K562 (cell line): ENCODE data around the gene PRKCE. TPM values are rescaled to one million over a fixed set of nuclear protein-coding genes. Genes with fewer than 3 reads are reported as not detected.

Experiments
- ATAC-seq: fragments of 200-7000 bp; cut with Tn5 transposase; 3 replicates; pipeline ENCODE4 v1.9.1; 2020; ENCODE audit warnings: moderate library complexity
- BruUV-seq: library from RNA; stranded (reverse); fragments of 400-500 nt; replicated peaks from 2 replicates; lab custom pipeline; 2021; lab: Mats Ljungman, UMichigan
- CTCF ChIA-PET: fragments of 300-600 bp; formaldehyde crosslinking; extraction: SDS; loops from one replicate; lab custom pipeline; 2021; ENCODE audit warnings: low intra/inter-chr PET ratio; lab: Yijun Ruan, JAX
- POLR2A ChIA-PET: fragments of 300-600, 350-650 bp; sonication (Branson Sonifier 250); formaldehyde crosslinking; extraction: SDS; loops from one replicate; lab custom pipeline; 2021; ENCODE audit warnings: antibody characterized with exemption, inconsistent platforms; lab: Yijun Ruan, JAX
- DNase-seq, 4 experiments: peaks; one replicate each; pipeline versions ENCODE4 v3.0.0 to v3.0.0-alpha.2; 2011 to 2018; ENCODE audit warnings: low spot score in 3 of 4, mixed read lengths in 3 of 4; ENCODE audit errors: extremely low read depth in 1 of 4
- FAIRE-seq: peaks from 2 replicates; lab custom pipeline; 2011; peaks lifted over from hg19 to GRCh38; lab: Jason Lieb, UNC
- H2AFZ ChIP-seq: 2 replicates; pipeline ENCODE4 v1.6.0; 2011; ENCODE audit warnings: low read depth, low read length, control low read depth, inconsistent platforms
- H3K27ac ChIP-seq: fragments of 200-600 bp; 3 replicates; pipeline ENCODE4 v1.8.0; 2011; ENCODE audit warnings: low read depth, mild to moderate bottlenecking, control low read depth, inconsistent platforms, low read length, moderate library complexity, mixed read lengths; ENCODE audit errors: extremely low read depth
- H3K27me3 ChIP-seq, 2 experiments: fragments of 300-600 bp in 1 of 2; 2 replicates in 1 of 2; 3 replicates in 1 of 2; pipeline versions ENCODE4 v1.6.0 to v1.8.0; 2011; ENCODE audit warnings: inconsistent platforms in 2 of 2, low read length in 2 of 2, mild to moderate bottlenecking in 1 of 2, mixed read lengths in 1 of 2, moderate library complexity in 1 of 2; ENCODE audit not compliant: control insufficient read depth in 2 of 2, insufficient read depth in 2 of 2
- H3K36me3 ChIP-seq: fragments of 300-600 bp; 3 replicates; pipeline ENCODE4 v1.8.0; 2011; ENCODE audit warnings: mild to moderate bottlenecking, low read length, inconsistent platforms; ENCODE audit not compliant: control insufficient read depth, insufficient read depth
- H3K4me1 ChIP-seq, 2 experiments: fragments of 200-600 bp in 1 of 2; replicated peaks in 1 of 2; 2 replicates in 1 of 2; 3 replicates in 1 of 2; pipeline versions ENCODE4 v1.5.1 to v1.8.0; 2011; ENCODE audit warnings: inconsistent platforms in 2 of 2, low read length in 2 of 2, mild to moderate bottlenecking in 1 of 2, mixed read lengths in 1 of 2, moderate library complexity in 1 of 2; ENCODE audit not compliant: control insufficient read depth in 2 of 2, insufficient read depth in 2 of 2
- H3K4me2 ChIP-seq: 2 replicates; pipeline ENCODE4 v1.6.1; 2011; ENCODE audit warnings: low read length, control low read depth, inconsistent platforms, mixed read lengths; ENCODE audit not compliant: insufficient read depth
- H3K4me3 ChIP-seq: fragments of 200-600 bp; sonication (generic), shearing (Covaris generic); 2 replicates; pipeline ENCODE4 v1.5.1; 2016; ENCODE audit warnings: control low read depth, inconsistent platforms
- H3K79me2 ChIP-seq: fragments of 200-600 bp; 3 replicates; pipeline ENCODE4 v1.8.0; 2011; ENCODE audit warnings: low read length, inconsistent platforms; ENCODE audit not compliant: control insufficient read depth, insufficient read depth
- H3K9ac ChIP-seq, 2 experiments: 2 replicates each; pipeline versions ENCODE4 v1.6.0 to v1.6.1; 2011; ENCODE audit warnings: low read depth in 2 of 2, low read length in 2 of 2, control low read depth in 1 of 2, inconsistent platforms in 1 of 2, mild to moderate bottlenecking in 1 of 2, mixed read lengths in 1 of 2; ENCODE audit not compliant: insufficient read depth in 1 of 2
- H3K9me1 ChIP-seq: one replicate; pipeline ENCODE4 v1.6.0; 2011; ENCODE audit warnings: inconsistent platforms, mild to moderate bottlenecking, low read length, moderate library complexity; ENCODE audit not compliant: control insufficient read depth, insufficient read depth
- H3K9me3 ChIP-seq: replicated peaks from 2 replicates; pipeline ENCODE4 v1.5.1; 2011; ENCODE audit warnings: low read depth, low read length, inconsistent platforms; ENCODE audit not compliant: control insufficient read depth, insufficient read depth
- H4K20me1 ChIP-seq: replicated peaks from 2 replicates; pipeline ENCODE4 v1.6.1; 2011; ENCODE audit warnings: low read length, inconsistent platforms, mixed read lengths; ENCODE audit not compliant: control insufficient read depth, insufficient read depth
- ARID2 ChIP-seq: fragments of 450-650 bp; IDR thresholded peaks from 2 replicates; pipeline ENCODE4 v1.6.1; 2017; ENCODE audit warnings: antibody characterized with exemption, mild to moderate bottlenecking
- ATF1 ChIP-seq, 2 experiments: fragments of 450-650 bp in 1 of 2; IDR thresholded peaks; 2 replicates each; pipeline ENCODE4 v1.6.1; 2016; ENCODE audit warnings: missing compliant biosample characterization in 1 of 2, missing genetic modification characterization in 1 of 2
- ESRRB ChIP-seq: fragments of 250-450 bp; sonication (Bioruptor Pico); IDR thresholded peaks from 2 replicates; pipeline ENCODE4 v1.5.0; 2020; ENCODE audit warnings: mild to moderate bottlenecking, moderate library complexity, borderline replicate concordance
- EZH2 ChIP-seq: IDR thresholded peaks from 2 replicates; pipeline ENCODE4 v1.6.1; 2012; ENCODE audit warnings: low read depth, mild to moderate bottlenecking, inconsistent platforms, low read length, borderline replicate concordance
- FUS ChIP-seq: fragments of 200-400 bp; formaldehyde crosslinking; optimal IDR thresholded peaks from 2 replicates; pipeline ENCODE3; 2017; ENCODE audit warnings: low read depth, low read length
- KHSRP ChIP-seq: fragments of 450-650 bp; IDR thresholded peaks from 2 replicates; pipeline ENCODE4 v1.6.1; 2017
- PCBP2 ChIP-seq: fragments of 200-400 bp; formaldehyde crosslinking; IDR thresholded peaks from 2 replicates; pipeline ENCODE4 v1.6.1; 2018; ENCODE audit warnings: low read length, low read depth, mild to moderate bottlenecking, moderate library complexity; ENCODE audit not compliant: poor library complexity, severe bottlenecking
- SAFB ChIP-seq: fragments of 200-400 bp; formaldehyde crosslinking; IDR thresholded peaks from 2 replicates; pipeline ENCODE4 v1.6.1; 2017; ENCODE audit warnings: low read depth, low read length, borderline replicate concordance
- SLC30A9 ChIP-seq: fragments of 250-450 bp; sonication (Bioruptor Pico); IDR thresholded peaks from 2 replicates; pipeline ENCODE4 v1.8.0; 2022; ENCODE audit warnings: mild to moderate bottlenecking, moderate library complexity
- XRCC4 ChIP-seq: IDR thresholded peaks from one replicate; pipeline ENCODE4 v1.6.1; 2011; ENCODE audit not compliant: insufficient read depth, insufficient read length; ENCODE audit errors: extremely low read depth
- ZNF146 ChIP-seq: IDR thresholded peaks from one replicate; pipeline ENCODE4 v1.6.1; 2018; ENCODE audit warnings: missing compliant biosample characterization; ENCODE audit not compliant: unreplicated experiment
- ZNF583 ChIP-seq: fragments of 250-450 bp; sonication (Bioruptor Pico); IDR thresholded peaks from 2 replicates; pipeline ENCODE4 v1.4.0; 2020
- ZNF668 ChIP-seq: fragments of 250-450 bp; sonication (Bioruptor Pico); IDR thresholded peaks from 2 replicates; pipeline ENCODE4 v1.8.0; 2022; ENCODE audit warnings: mild to moderate bottlenecking, inconsistent platforms
- ZNF699 ChIP-seq: fragments of 250-450 bp; sonication (Bioruptor Pico); IDR thresholded peaks from 2 replicates; pipeline ENCODE4 v1.8.0; 2021; ENCODE audit warnings: mild to moderate bottlenecking, moderate library complexity; ENCODE audit not compliant: insufficient replicate concordance
- ZNF778 ChIP-seq: fragments of 450-650 bp; formaldehyde crosslinking; IDR thresholded peaks from 2 replicates; pipeline ENCODE4 v1.4.0; 2020; ENCODE audit warnings: mild to moderate bottlenecking, moderate library complexity
- WGBS: fragments of 100-300 bp; shearing (Covaris generic); methylation state at CpG from one replicate; pipeline ENCODE4 v1.1.6; 2016; ENCODE audit warnings: low coverage, mixed read lengths; ENCODE audit not compliant: insufficient coverage; ENCODE audit errors: missing lambda C conversion rate; 5-methylcytosine and 5-hydroxymethylcytosine counted together
- in situ Hi-C: fragments of 300-500 bp; cut with MboI; formaldehyde crosslinking; loops from 4 replicates; pipeline ENCODE4 v1.15.0; 2018; ENCODE audit warnings: inconsistent platforms, mixed read lengths
- intact Hi-C: fragments of 100-400 bp; cut with micrococcal nuclease; formaldehyde crosslinking; loops from 2 replicates; pipeline ENCODE4 v1.14.2; 2022
- polyA plus RNA-seq, 8 experiments: library from polyadenylated mRNA; depleted of rRNA in 4 of 8; stranded (reverse) in 5 of 8; unstranded in 3 of 8; fragments of >200 nt; fragmentation: Nextera tagmentation in 2 of 8; fragmentation: Illumina TruSeq in 1 of 8; extraction: Ambion mirVana in 2 of 8; extraction: Trizol in 1 of 8; gene quantifications; 2 replicates each; pipeline versions ENCODE4 v1.2.1 to v1.2.3, GENCODE V29; 2011 to 2014; ENCODE audit warnings: inconsistent platforms in 1 of 8, missing spikeins in 1 of 8
- total RNA-seq, 7 experiments: library from RNA; depleted of rRNA in 6 of 7; stranded (reverse); fragments of >200 nt in 6 of 7; fragmentation: Illumina TruSeq in 2 of 7; extraction: Trizol in 2 of 7; gene quantifications; 2 replicates each; pipeline versions ENCODE4 v1.2.1 to v1.2.3, GENCODE V29; 2011 to 2021; ENCODE audit warnings: low replicate concordance in 1 of 7
- TF ChIP-seq, protein P1 (sequence below): fragments of 200-800 bp; sonication (Bioruptor generic); IDR thresholded peaks from 2 replicates; pipeline ENCODE4 v1.6.1; 2017; ENCODE audit warnings: missing genetic modification characterization, missing compliant biosample characterization
- TF ChIP-seq, protein P2 (sequence below): fragments of 250-450 bp; sonication (Bioruptor Pico); IDR thresholded peaks from 2 replicates; pipeline ENCODE4 v1.4.0; 2020; ENCODE audit warnings: mild to moderate bottlenecking, moderate library complexity, borderline replicate concordance

The PRKCE gene
- total and polyA plus RNA-seq, 9 of the 15 experiments (the other 6 are each of a cell fraction or from before 2014, with no cell fraction given) = 0.06 to 1.0 (median 0.22) TPM; not detected in 1

DNA sequence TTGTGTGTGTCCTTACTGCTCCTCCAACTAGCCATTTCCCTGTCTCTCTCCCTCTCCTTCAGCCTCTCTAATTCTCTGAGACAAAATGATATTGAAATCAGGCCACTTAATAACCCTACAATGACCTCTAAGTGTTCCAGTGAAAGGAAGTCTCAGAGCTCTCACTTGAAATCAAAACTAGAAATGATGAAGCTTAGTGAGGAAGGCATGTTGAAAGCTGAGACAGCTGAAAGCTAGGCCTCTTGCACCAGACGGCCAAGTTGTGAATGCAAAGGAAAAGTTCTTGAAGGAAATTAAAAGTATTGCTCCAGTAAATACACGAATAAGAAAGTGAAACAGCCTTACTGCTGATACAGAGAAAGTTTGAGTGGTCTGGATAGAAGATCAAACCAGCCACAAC is 72.9 kb downstream of the PRKCE start:
- 0% methylated on average over 2 of the region's 2 CpGs for WGBS
- Histone ChIP-seq H3K4me2 (no peak overlapping the region), H3K4me1 (no peaks in the 10 kb centered on the region), H3K36me3 (no peaks in the 10 kb centered on the region), H2AFZ (no peak overlapping the region), H4K20me1 (no peaks in the 10 kb centered on the region), H3K79me2 (no peaks in the 10 kb centered on the region), H3K9me3 (no peaks in the 10 kb centered on the region), H3K9ac (no peak overlapping the region), H3K27ac (no peak overlapping the region), H3K27me3 (peaks cover 9 to 20% of the 10 kb centered on the region in 2 experiments; a peak in 4 of 5 replicates), H3K9me1 (no peaks in the 10 kb centered on the region), H3K4me3 (no peak overlapping the region)
- no peak for ATAC-seq
- POLR2A ChIA-PET = no interaction called here
- FAIRE-seq = no peak
- no TSS peak for BruUV-seq
- no peak for DNase-seq
- intact Hi-C loops = no loop called here
- in situ Hi-C loops = no loop called here
- CTCF ChIA-PET = no interaction called here
- no peak for TF ChIP-seq FUS
- no peak for TF ChIP-seq ZNF778 (CRISPR knock-in tag)
- no peak for TF ChIP-seq PCBP2
- TF ChIP-seq, protein P1, sequence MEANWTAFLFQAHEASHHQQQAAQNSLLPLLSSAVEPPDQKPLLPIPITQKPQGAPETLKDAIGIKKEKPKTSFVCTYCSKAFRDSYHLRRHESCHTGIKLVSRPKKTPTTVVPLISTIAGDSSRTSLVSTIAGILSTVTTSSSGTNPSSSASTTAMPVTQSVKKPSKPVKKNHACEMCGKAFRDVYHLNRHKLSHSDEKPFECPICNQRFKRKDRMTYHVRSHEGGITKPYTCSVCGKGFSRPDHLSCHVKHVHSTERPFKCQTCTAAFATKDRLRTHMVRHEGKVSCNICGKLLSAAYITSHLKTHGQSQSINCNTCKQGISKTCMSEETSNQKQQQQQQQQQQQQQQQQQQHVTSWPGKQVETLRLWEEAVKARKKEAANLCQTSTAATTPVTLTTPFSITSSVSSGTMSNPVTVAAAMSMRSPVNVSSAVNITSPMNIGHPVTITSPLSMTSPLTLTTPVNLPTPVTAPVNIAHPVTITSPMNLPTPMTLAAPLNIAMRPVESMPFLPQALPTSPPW (CRISPR knock-in tag) = no peak
- no peak for TF ChIP-seq ZNF699 (CRISPR knock-in tag)
- TF ChIP-seq SLC30A9 = no peak
- TF ChIP-seq ZNF146 (CRISPR knock-in tag) = no peak
- TF ChIP-seq, protein P2, sequence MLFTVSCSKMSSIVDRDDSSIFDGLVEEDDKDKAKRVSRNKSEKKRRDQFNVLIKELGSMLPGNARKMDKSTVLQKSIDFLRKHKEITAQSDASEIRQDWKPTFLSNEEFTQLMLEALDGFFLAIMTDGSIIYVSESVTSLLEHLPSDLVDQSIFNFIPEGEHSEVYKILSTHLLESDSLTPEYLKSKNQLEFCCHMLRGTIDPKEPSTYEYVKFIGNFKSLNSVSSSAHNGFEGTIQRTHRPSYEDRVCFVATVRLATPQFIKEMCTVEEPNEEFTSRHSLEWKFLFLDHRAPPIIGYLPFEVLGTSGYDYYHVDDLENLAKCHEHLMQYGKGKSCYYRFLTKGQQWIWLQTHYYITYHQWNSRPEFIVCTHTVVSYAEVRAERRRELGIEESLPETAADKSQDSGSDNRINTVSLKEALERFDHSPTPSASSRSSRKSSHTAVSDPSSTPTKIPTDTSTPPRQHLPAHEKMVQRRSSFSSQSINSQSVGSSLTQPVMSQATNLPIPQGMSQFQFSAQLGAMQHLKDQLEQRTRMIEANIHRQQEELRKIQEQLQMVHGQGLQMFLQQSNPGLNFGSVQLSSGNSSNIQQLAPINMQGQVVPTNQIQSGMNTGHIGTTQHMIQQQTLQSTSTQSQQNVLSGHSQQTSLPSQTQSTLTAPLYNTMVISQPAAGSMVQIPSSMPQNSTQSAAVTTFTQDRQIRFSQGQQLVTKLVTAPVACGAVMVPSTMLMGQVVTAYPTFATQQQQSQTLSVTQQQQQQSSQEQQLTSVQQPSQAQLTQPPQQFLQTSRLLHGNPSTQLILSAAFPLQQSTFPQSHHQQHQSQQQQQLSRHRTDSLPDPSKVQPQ = no peak
- TF ChIP-seq SAFB = no peak
- no peak for TF ChIP-seq KHSRP
- TF ChIP-seq ZNF583 (CRISPR knock-in tag) = no peak
- TF ChIP-seq ATF1 (CRISPR knock-in tag; IDR thresholded peaks at IDR 0.05) = no peak
- TF ChIP-seq ATF1 (tag; IDR thresholded peaks at IDR 0.05) = no peak
- TF ChIP-seq XRCC4 = no peak
- TF ChIP-seq ZNF668 (CRISPR knock-in tag) = no peak
- no peak for TF ChIP-seq EZH2
- no peak for TF ChIP-seq ESRRB (CRISPR knock-in tag)
- no peak for TF ChIP-seq ARID2
